H1 (cell line): Measurements from ENCODE around the gene MRPS2. TPM values are rescaled to one million over a fixed set of nuclear protein-coding genes. Genes with fewer than 3 reads are reported as not detected.

Source experiments
- GTF2F1 ChIP-seq: IDR thresholded peaks from 2 replicates; pipeline ENCODE4 v1.6.1; 2012; ENCODE audit warnings: low read depth, low read length, improper control_type of control experiment, borderline replicate concordance
- KDM4A ChIP-seq: IDR thresholded peaks from one replicate; pipeline ENCODE4 v1.7.1; 2012; ENCODE audit warnings: low read depth, mild to moderate bottlenecking, moderate library complexity, low read length, inconsistent platforms; ENCODE audit not compliant: severe bottlenecking
- POLR2AphosphoS5 ChIP-seq: IDR thresholded peaks from 2 replicates; pipeline ENCODE4 v1.6.1; 2011; ENCODE audit warnings: low read depth, low read length
- polyA plus RNA-seq, 7 experiments: library from polyadenylated mRNA; depleted of rRNA in 3 of 7; stranded (reverse) in 5 of 7; unstranded in 2 of 7; fragments of >200 nt in 5 of 7; fragments of 200-250 nt in 2 of 7; gene quantifications; 1 replicate in 5 of 7; 2 replicates in 1 of 7; 4 replicates in 1 of 7; pipeline versions ENCODE4 v1.2.1 to v1.2.3, GENCODE V29; 2011 to 2013; ENCODE audit warnings: missing spikeins in 2 of 7, mixed read lengths in 2 of 7
- total RNA-seq: library from RNA; stranded (reverse); fragmentation: NEBNext Ultra II Directional; extraction: Animal tissue kit (Norgen Biotek cat#: 25700); gene quantifications from 2 replicates; pipeline ENCODE4 v1.2.1, GENCODE V29; 2021
- TF ChIP-seq, protein P1 (sequence below), 3 experiments: IDR thresholded peaks; 1 replicate in 2 of 3; 2 replicates in 1 of 3; pipeline versions ENCODE4 v1.5.1 to v1.6.1; 2011; ENCODE audit warnings: low read length in 3 of 3, mild to moderate bottlenecking in 3 of 3, inconsistent platforms in 2 of 3, low read depth in 1 of 3, moderate library complexity in 1 of 3; ENCODE audit not compliant: insufficient read depth in 1 of 3; ENCODE audit errors: control extremely low read depth in 1 of 3
- TF ChIP-seq, protein P2 (sequence below): fragments of 300-600 bp; sonication (generic); IDR thresholded peaks from 2 replicates; pipeline ENCODE4 v1.7.1; 2012; ENCODE audit warnings: low read length, moderate library complexity, mild to moderate bottlenecking, inconsistent platforms; ENCODE audit not compliant: insufficient replicate concordance

MRPS2 gene
- total and polyA plus RNA-seq, 2 of the 8 experiments (the other 6 are each of a cell fraction or from before 2014, with no cell fraction given), result 78.6 to 476 TPM

DNA sequence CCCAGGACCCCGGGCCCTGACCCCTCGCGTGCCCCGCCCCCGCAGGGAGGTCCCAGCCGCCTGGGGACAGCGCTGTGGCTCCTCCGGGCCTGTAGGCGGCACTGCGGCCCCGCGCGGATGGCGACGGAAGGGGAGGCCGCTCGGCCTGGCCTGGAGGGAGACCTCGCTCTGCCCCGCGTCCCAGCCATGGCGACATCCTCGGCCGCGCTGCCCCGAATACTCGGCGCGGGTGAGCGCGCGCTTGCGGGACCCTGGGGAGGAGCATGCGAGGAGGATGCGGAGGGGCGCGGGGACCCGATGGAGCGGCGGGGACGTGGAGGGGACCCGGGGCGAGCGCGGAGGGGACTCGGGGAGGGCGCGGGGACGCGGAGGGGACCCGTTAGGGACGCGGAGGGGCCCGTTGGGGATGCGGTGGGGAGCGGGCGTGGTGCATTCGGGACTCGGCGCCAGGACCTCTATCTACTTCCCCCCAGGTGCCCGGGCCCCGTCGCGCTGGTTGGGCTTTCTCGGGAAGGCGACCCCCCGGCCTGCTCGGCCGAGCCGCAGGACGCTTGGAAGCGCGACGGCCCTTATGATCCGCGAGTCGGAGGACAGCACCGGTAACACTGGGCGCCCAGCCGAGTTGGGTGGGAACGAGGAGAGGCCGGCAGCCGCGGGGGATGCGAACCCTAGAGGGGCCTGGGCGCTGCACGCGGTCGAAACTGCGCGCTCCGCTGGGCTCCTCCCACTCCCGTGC is at the start of gene MRPS2 (continued):
- TF ChIP-seq, protein P1, sequence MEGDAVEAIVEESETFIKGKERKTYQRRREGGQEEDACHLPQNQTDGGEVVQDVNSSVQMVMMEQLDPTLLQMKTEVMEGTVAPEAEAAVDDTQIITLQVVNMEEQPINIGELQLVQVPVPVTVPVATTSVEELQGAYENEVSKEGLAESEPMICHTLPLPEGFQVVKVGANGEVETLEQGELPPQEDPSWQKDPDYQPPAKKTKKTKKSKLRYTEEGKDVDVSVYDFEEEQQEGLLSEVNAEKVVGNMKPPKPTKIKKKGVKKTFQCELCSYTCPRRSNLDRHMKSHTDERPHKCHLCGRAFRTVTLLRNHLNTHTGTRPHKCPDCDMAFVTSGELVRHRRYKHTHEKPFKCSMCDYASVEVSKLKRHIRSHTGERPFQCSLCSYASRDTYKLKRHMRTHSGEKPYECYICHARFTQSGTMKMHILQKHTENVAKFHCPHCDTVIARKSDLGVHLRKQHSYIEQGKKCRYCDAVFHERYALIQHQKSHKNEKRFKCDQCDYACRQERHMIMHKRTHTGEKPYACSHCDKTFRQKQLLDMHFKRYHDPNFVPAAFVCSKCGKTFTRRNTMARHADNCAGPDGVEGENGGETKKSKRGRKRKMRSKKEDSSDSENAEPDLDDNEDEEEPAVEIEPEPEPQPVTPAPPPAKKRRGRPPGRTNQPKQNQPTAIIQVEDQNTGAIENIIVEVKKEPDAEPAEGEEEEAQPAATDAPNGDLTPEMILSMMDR (IDR thresholded peaks at IDR 0.05; ENCODE audit: control extremely low read depth in 1 of 3, insufficient read depth in 1 of 3, low read depth in 1 of 3, low read length in 3 of 3), result peak in 2 of 3 experiments; percentile 85 to 87; a peak in 3 of 4 replicates
- TF ChIP-seq KDM4A, result peak; percentile 57
- TF ChIP-seq, protein P2, sequence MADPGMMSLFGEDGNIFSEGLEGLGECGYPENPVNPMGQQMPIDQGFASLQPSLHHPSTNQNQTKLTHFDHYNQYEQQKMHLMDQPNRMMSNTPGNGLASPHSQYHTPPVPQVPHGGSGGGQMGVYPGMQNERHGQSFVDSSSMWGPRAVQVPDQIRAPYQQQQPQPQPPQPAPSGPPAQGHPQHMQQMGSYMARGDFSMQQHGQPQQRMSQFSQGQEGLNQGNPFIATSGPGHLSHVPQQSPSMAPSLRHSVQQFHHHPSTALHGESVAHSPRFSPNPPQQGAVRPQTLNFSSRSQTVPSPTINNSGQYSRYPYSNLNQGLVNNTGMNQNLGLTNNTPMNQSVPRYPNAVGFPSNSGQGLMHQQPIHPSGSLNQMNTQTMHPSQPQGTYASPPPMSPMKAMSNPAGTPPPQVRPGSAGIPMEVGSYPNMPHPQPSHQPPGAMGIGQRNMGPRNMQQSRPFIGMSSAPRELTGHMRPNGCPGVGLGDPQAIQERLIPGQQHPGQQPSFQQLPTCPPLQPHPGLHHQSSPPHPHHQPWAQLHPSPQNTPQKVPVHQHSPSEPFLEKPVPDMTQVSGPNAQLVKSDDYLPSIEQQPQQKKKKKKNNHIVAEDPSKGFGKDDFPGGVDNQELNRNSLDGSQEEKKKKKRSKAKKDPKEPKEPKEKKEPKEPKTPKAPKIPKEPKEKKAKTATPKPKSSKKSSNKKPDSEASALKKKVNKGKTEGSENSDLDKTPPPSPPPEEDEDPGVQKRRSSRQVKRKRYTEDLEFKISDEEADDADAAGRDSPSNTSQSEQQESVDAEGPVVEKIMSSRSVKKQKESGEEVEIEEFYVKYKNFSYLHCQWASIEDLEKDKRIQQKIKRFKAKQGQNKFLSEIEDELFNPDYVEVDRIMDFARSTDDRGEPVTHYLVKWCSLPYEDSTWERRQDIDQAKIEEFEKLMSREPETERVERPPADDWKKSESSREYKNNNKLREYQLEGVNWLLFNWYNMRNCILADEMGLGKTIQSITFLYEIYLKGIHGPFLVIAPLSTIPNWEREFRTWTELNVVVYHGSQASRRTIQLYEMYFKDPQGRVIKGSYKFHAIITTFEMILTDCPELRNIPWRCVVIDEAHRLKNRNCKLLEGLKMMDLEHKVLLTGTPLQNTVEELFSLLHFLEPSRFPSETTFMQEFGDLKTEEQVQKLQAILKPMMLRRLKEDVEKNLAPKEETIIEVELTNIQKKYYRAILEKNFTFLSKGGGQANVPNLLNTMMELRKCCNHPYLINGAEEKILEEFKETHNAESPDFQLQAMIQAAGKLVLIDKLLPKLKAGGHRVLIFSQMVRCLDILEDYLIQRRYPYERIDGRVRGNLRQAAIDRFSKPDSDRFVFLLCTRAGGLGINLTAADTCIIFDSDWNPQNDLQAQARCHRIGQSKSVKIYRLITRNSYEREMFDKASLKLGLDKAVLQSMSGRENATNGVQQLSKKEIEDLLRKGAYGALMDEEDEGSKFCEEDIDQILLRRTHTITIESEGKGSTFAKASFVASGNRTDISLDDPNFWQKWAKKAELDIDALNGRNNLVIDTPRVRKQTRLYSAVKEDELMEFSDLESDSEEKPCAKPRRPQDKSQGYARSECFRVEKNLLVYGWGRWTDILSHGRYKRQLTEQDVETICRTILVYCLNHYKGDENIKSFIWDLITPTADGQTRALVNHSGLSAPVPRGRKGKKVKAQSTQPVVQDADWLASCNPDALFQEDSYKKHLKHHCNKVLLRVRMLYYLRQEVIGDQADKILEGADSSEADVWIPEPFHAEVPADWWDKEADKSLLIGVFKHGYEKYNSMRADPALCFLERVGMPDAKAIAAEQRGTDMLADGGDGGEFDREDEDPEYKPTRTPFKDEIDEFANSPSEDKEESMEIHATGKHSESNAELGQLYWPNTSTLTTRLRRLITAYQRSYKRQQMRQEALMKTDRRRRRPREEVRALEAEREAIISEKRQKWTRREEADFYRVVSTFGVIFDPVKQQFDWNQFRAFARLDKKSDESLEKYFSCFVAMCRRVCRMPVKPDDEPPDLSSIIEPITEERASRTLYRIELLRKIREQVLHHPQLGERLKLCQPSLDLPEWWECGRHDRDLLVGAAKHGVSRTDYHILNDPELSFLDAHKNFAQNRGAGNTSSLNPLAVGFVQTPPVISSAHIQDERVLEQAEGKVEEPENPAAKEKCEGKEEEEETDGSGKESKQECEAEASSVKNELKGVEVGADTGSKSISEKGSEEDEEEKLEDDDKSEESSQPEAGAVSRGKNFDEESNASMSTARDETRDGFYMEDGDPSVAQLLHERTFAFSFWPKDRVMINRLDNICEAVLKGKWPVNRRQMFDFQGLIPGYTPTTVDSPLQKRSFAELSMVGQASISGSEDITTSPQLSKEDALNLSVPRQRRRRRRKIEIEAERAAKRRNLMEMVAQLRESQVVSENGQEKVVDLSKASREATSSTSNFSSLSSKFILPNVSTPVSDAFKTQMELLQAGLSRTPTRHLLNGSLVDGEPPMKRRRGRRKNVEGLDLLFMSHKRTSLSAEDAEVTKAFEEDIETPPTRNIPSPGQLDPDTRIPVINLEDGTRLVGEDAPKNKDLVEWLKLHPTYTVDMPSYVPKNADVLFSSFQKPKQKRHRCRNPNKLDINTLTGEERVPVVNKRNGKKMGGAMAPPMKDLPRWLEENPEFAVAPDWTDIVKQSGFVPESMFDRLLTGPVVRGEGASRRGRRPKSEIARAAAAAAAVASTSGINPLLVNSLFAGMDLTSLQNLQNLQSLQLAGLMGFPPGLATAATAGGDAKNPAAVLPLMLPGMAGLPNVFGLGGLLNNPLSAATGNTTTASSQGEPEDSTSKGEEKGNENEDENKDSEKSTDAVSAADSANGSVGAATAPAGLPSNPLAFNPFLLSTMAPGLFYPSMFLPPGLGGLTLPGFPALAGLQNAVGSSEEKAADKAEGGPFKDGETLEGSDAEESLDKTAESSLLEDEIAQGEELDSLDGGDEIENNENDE, result no peak
- TF ChIP-seq POLR2AphosphoS5, result peak; percentile 86; the same call in 1 of the 2 replicates
- 0 out of 2 replicates have a peak, but pooled peaks have one; percentile 45 for TF ChIP-seq GTF2F1
